Measurements from ENCODE around the gene RELN. TPM values are rescaled to one million over a fixed set of nuclear protein-coding genes. Genes with fewer than 3 reads are reported as not detected.

The RELN gene
- total and polyA plus RNA-seq, 10 of the 15 experiments (the other 5 are each of a cell fraction or from before 2014, with no cell fraction given) = 0.11 to 0.21 TPM; not detected in 8

- in situ Hi-C loops (cut with MboI) = no loop called here
- no peak overlapping the region for H2AFZ ChIP-seq (ENCODE audit: control insufficient read depth, low read depth, low read length)
- CTCF ChIA-PET = no interaction called here
These were observed 565.8 kb downstream of the RELN start for GRCh38 chr7:103423467-103424179.

More at GRCh38 chr7:103423467-103424179, 565.8 kb downstream of the RELN start:
- no peak overlapping the region for H3K4me3 ChIP-seq
- H4K20me1 ChIP-seq (ENCODE audit: control insufficient read depth, insufficient read depth) = no peaks in the 10 kb centered on the region
- BruUV-seq (replicated peaks) = no TSS peak
- no peak overlapping the region for H3K4me2 ChIP-seq (ENCODE audit: control insufficient read depth, insufficient read depth)
- no peaks in the 10 kb centered on the region for H3K9me3 ChIP-seq (replicated peaks; ENCODE audit: control insufficient read depth, insufficient read depth, low read length)
- ChIA-PET SMC1A (ENCODE audit: uncharacterized antibody, unreplicated experiment) (no interaction called here), POLR2A (no interaction called here), RAD21 (ENCODE audit: unreplicated experiment) (no interaction called here)
- 37% methylated on average over 3 of the region's 3 CpGs for WGBS (ENCODE audit: insufficient coverage, insufficient replicate concordance, low lambda C conversion rate, missing lambda C conversion rate)
- no peaks in the 10 kb centered on the region for H3K4me1 ChIP-seq (ENCODE audit: control insufficient read depth, insufficient read depth, low read length)
- no peak for FAIRE-seq
- no peak overlapping the region for H3K27ac ChIP-seq (ENCODE audit: control insufficient read depth, insufficient read depth)
- no peak for DNase-seq (ENCODE audit: low read depth, low spot score)
- no peaks in the 10 kb centered on the region for H3K36me3 ChIP-seq (ENCODE audit: control insufficient read depth in 2 of 2, insufficient read depth in 2 of 2, low read length in 1 of 2)
- TF ChIP-seq LARP7 (IDR thresholded peaks at IDR 0.05) (no peak), MEF2A (IDR thresholded peaks at IDR 0.05; ENCODE audit: insufficient read depth, low read depth, low read length) (no peak), SMARCA5 (IDR thresholded peaks at IDR 0.05) (no peak), STAT3 (IDR thresholded peaks at IDR 0.05; ENCODE audit: low read depth, low read length) (no peak), STAT1 (conservative IDR thresholded peaks at IDR 0.05) (no peak), SPI1 (IDR thresholded peaks at IDR 0.05; ENCODE audit: borderline replicate concordance, insufficient read depth, low read depth, low read length) (no peak), RCOR1 (conservative IDR thresholded peaks at IDR 0.05; ENCODE audit: low read depth, low read length) (no peak), RELA (IDR thresholded peaks at IDR 0.05; ENCODE audit: borderline replicate concordance, partially characterized antibody) (no peak), KAT2A (conservative IDR thresholded peaks at IDR 0.05; ENCODE audit: control insufficient read depth, low read depth, low read length) (no peak), BMI1 (IDR thresholded peaks at IDR 0.05; ENCODE audit: borderline replicate concordance) (no peak), ZNF274 (IDR thresholded peaks at IDR 0.05; ENCODE audit: insufficient read depth, insufficient read length) (no peak), CBFB (IDR thresholded peaks at IDR 0.05; ENCODE audit: low read depth) (no peak), SMAD1 (IDR thresholded peaks at IDR 0.05; ENCODE audit: low read depth, partially characterized antibody) (no peak), USF1 (IDR thresholded peaks at IDR 0.05; ENCODE audit: borderline replicate concordance, extremely low read length, insufficient read depth, low read depth, low read length) (no peak), TCF3 (IDR thresholded peaks at IDR 0.05; ENCODE audit: borderline replicate concordance, insufficient read depth, low read depth, low read length) (no peak), PAX8 (IDR thresholded peaks at IDR 0.05) (no peak), BACH1 (IDR thresholded peaks at IDR 0.05; ENCODE audit: borderline replicate concordance) (no peak)
- TF ChIP-seq, protein P1, sequence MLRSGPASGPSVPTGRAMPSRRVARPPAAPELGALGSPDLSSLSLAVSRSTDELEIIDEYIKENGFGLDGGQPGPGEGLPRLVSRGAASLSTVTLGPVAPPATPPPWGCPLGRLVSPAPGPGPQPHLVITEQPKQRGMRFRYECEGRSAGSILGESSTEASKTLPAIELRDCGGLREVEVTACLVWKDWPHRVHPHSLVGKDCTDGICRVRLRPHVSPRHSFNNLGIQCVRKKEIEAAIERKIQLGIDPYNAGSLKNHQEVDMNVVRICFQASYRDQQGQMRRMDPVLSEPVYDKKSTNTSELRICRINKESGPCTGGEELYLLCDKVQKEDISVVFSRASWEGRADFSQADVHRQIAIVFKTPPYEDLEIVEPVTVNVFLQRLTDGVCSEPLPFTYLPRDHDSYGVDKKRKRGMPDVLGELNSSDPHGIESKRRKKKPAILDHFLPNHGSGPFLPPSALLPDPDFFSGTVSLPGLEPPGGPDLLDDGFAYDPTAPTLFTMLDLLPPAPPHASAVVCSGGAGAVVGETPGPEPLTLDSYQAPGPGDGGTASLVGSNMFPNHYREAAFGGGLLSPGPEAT (IDR thresholded peaks at IDR 0.05; ENCODE audit: low read depth) = no peak
- TF ChIP-seq, protein P2, sequence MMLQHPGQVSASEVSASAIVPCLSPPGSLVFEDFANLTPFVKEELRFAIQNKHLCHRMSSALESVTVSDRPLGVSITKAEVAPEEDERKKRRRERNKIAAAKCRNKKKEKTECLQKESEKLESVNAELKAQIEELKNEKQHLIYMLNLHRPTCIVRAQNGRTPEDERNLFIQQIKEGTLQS (IDR thresholded peaks at IDR 0.05; ENCODE audit: borderline replicate concordance, extremely low read depth, low read depth, low read length) = no peak
- TF ChIP-seq, protein P3, sequence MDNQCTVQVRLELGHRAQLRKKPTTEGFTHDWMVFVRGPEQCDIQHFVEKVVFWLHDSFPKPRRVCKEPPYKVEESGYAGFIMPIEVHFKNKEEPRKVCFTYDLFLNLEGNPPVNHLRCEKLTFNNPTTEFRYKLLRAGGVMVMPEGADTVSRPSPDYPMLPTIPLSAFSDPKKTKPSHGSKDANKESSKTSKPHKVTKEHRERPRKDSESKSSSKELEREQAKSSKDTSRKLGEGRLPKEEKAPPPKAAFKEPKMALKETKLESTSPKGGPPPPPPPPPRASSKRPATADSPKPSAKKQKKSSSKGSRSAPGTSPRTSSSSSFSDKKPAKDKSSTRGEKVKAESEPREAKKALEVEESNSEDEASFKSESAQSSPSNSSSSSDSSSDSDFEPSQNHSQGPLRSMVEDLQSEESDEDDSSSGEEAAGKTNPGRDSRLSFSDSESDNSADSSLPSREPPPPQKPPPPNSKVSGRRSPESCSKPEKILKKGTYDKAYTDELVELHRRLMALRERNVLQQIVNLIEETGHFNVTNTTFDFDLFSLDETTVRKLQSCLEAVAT (IDR thresholded peaks at IDR 0.05) = no peak
- no peaks in the 10 kb centered on the region for H3K27me3 ChIP-seq (replicated peaks in 1 of 2; ENCODE audit: control insufficient read depth in 2 of 2, insufficient read depth in 2 of 2, low read length in 1 of 2)
- no peak overlapping the region for H3K9ac ChIP-seq (ENCODE audit: control insufficient read depth, insufficient read depth, low read length)
- no peaks in the 10 kb centered on the region for H3K79me2 ChIP-seq (ENCODE audit: control insufficient read depth, insufficient read depth, low read length)
- intact Hi-C loops (cut with micrococcal nuclease; ENCODE audit: unreplicated experiment) = no loop called here
- no peak for ATAC-seq

All from GM12878 (cell line).